ENCODE results near the gene FGF19. TPM values are rescaled to one million over a fixed set of nuclear protein-coding genes. Genes with fewer than 3 reads are reported as not detected.
"Not testable (repeated sequence)": the region's sequence is repeated elsewhere in the genome, so short reads cannot be mapped to it uniquely, and the experiment has no call there.

The FGF19 gene
- total RNA-seq, 2 experiments from 2014 or later, result not detected

GRCh38 chr11:69700278-69701140 lies 3.3 kb downstream of the FGF19 start:
- POLR2A ChIA-PET, result no interaction called here

GRCh38 chr11:69699213-69699612 lies 4.6 kb downstream of the FGF19 start:
- no peak overlapping the region for H3K4me3 Mint-ChIP-seq
- peaks cover 27% of the 10 kb centered on the region for H3K27me3 Mint-ChIP-seq (ENCODE audit: low read depth)
- H3K4me1 Mint-ChIP-seq (ENCODE audit: low read depth), result peaks cover 1% of the 10 kb centered on the region
- DNase-seq (no peak), ATAC-seq (no peak)
- no peaks in the 10 kb centered on the region for H3K9me3 Mint-ChIP-seq (ENCODE audit: insufficient read depth)
- no peak overlapping the region for H3K27ac Mint-ChIP-seq
- ChIA-PET CTCF (no interaction called here), POLR2A (no interaction called here)
- no peaks in the 10 kb centered on the region for H3K36me3 Mint-ChIP-seq (ENCODE audit: low read depth)

More at GRCh38 chr11:69700278-69701140, 3.3 kb downstream of the FGF19 start:
- no peak for DNase-seq
- Mint-ChIP-seq H3K27me3 (ENCODE audit: low read depth) (peaks cover 38% of the 10 kb centered on the region), H3K4me3 (no peak overlapping the region), H3K4me1 (ENCODE audit: low read depth) (peaks cover 1% of the 10 kb centered on the region), H3K36me3 (ENCODE audit: low read depth) (no peaks in the 10 kb centered on the region), H3K9me3 (ENCODE audit: insufficient read depth) (no peaks in the 10 kb centered on the region), H3K27ac (no peak overlapping the region)
- CTCF ChIA-PET, result no interaction called here
- ATAC-seq, result no peak

DNA sequence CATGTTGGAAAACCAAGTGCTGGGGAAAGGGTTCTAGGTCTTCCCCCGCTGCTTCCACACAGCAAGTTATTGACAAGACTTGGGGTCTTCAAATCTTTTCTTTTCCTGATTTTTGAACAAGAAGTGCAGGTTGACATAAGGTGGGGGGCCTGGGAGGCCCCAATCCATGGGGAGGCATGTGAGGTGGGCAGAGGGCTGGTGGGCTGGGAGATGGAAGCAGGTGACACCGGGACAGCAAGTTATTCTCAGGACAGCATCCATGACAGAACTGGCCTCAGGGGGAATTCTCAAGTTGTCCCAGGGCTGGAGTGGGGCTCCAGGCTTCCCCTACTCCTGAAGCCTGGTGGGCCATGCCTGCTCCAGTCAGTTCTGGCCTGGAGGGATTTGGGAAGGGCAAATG lies 5.5 kb downstream of the FGF19 start:
- POLR2A ChIA-PET, result no interaction called here
- H3K36me3 Mint-ChIP-seq (ENCODE audit: low read depth), result no peaks in the 10 kb centered on the region
- no peak overlapping the region for H3K4me3 Mint-ChIP-seq
- H3K4me1 Mint-ChIP-seq (ENCODE audit: low read depth), result peaks cover 1% of the 10 kb centered on the region
- no peak for ATAC-seq
- no peak overlapping the region for H3K27ac Mint-ChIP-seq
- CTCF ChIA-PET, result no interaction called here
- peaks cover 27% of the 10 kb centered on the region for H3K27me3 Mint-ChIP-seq (ENCODE audit: low read depth)
- DNase-seq, result no peak
- H3K9me3 Mint-ChIP-seq (ENCODE audit: insufficient read depth), result no peaks in the 10 kb centered on the region

DNA sequence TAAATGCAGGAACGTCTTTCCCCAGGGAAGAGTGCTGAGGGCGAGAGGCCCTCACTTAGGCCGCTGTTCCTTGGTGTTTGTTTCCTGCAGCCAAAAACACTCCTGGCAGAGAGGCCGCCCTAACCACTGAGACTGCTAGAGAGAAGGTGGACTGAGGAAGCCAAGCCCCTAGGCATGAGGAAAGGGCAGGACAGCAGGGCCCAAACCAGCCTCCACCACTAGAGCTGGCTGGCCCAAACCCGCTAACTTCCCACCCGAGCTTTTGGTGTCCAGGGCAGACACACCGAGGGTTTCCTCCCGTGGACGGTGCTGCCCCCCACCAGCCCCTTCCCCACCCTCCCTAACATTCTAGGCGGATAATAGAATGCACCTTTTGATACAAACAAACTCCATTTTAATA lies 6.0 kb downstream of the FGF19 start:
- peaks cover 24% of the 10 kb centered on the region for H3K27me3 Mint-ChIP-seq (ENCODE audit: low read depth)
- DNase-seq, result no peak

GRCh38 chr11:69697469-69697843 lies 6.4 kb downstream of the FGF19 start:
- CTCF ChIA-PET, result no interaction called here
- Mint-ChIP-seq H3K27ac (no peak overlapping the region), H3K27me3 (ENCODE audit: low read depth) (peaks cover 22% of the 10 kb centered on the region), H3K4me3 (no peak overlapping the region), H3K9me3 (ENCODE audit: insufficient read depth) (no peaks in the 10 kb centered on the region), H3K4me1 (ENCODE audit: low read depth) (no peaks in the 10 kb centered on the region), H3K36me3 (ENCODE audit: low read depth) (no peaks in the 10 kb centered on the region)
- POLR2A ChIA-PET, result no interaction called here
- ATAC-seq (no peak), DNase-seq (no peak)

More for the DNA sequence above, 6.0 kb downstream of the FGF19 start:
- Mint-ChIP-seq H3K36me3 (ENCODE audit: low read depth) (no peaks in the 10 kb centered on the region), H3K4me3 (no peak overlapping the region), H3K9me3 (ENCODE audit: insufficient read depth) (no peaks in the 10 kb centered on the region), H3K27ac (no peak overlapping the region), H3K4me1 (ENCODE audit: low read depth) (peaks cover 1% of the 10 kb centered on the region)
- POLR2A ChIA-PET, result no interaction called here
- no peak for ATAC-seq
- CTCF ChIA-PET, result no interaction called here

DNA sequence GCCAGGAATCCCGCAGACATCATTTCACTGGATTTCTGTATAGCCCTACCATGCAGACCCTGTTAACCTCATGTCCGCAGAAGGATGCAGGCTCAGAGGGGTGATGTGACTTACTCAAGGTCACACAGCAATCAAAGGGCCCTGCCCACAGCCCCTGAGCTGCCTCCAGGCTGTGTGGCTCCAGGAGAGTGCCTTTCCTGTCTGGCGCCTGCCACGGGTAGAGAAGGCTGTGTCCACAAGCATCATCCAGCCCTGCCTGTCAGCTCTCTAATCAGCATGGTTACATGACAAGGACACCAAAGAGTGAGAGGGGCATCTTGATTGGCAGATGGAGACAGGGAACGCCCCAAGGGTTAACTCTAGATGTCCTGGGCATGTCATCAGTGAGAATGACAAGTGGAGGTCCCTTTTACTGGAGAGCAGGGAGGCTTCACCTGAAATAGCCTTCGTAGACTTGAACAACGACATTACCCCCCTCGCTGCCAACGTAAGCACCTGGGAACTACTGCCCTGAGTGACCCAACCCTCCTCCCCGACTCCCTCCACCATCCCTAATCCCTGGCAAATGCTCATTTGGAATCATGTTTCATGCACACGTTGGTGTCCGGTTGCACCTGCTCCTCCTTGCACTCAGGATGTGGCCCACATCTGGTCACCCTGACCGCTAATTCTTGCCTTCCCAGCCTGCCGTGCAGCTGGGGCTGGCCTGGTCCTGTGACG lies 6.9 kb downstream of the FGF19 start:
- CTCF ChIA-PET, result no interaction called here
- no peak for ATAC-seq
- POLR2A ChIA-PET, result interaction anchor here (0.6 kb wide), 1 partner anchor 193 kb away, joined by 6 read pairs; no protein-coding TSS in a partner anchor
- no peak for DNase-seq
- Mint-ChIP-seq H3K27ac (no peak overlapping the region), H3K4me3 (no peak overlapping the region), H3K27me3 (ENCODE audit: low read depth) (peaks cover 24% of the 10 kb centered on the region), H3K4me1 (ENCODE audit: low read depth) (no peaks in the 10 kb centered on the region), H3K9me3 (ENCODE audit: insufficient read depth) (no peaks in the 10 kb centered on the region), H3K36me3 (ENCODE audit: low read depth) (no peaks in the 10 kb centered on the region)

DNA sequence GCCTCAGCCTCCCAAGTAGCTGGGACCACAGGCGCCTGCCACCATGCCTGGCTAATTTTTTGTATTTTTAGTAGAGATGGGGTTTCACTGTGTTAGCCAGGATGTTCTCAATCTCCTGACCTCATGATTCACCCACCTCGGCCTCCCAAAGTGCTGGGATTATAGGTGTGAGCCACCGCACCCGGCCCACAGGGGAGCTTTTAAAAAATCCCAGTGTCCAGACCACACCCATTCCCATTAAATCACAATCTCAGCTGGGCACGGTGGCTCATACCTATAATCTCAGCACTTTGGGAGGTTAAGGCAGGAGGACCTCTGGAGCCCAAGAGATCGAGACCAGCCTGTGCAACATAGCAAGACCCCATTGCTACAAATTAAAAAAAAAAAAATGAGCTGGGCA lies 7.8 kb downstream of the FGF19 start:
- H3K27ac Mint-ChIP-seq; POLR2A ChIA-PET; DNase-seq; H3K4me1 Mint-ChIP-seq (ENCODE audit: low read depth); H3K4me3 Mint-ChIP-seq; CTCF ChIA-PET; ATAC-seq; H3K36me3 Mint-ChIP-seq (ENCODE audit: low read depth); H3K9me3 Mint-ChIP-seq (ENCODE audit: insufficient read depth): not testable (repeated sequence)
- peaks cover 23% of the 10 kb centered on the region for H3K27me3 Mint-ChIP-seq (ENCODE audit: low read depth)

- DNase-seq (no peak), ATAC-seq (no peak)
- Mint-ChIP-seq H3K4me1 (ENCODE audit: low read depth) (no peaks in the 10 kb centered on the region), H3K9me3 (ENCODE audit: insufficient read depth) (no peaks in the 10 kb centered on the region), H3K27me3 (ENCODE audit: low read depth) (peaks cover 22% of the 10 kb centered on the region), H3K4me3 (no peak overlapping the region), H3K27ac (no peak overlapping the region), H3K36me3 (ENCODE audit: low read depth) (no peaks in the 10 kb centered on the region)
- CTCF ChIA-PET, result no interaction called here
- POLR2A ChIA-PET, result no interaction called here
These were observed 8.2 kb downstream of the FGF19 start for GRCh38 chr11:69695581-69695980.

DNA sequence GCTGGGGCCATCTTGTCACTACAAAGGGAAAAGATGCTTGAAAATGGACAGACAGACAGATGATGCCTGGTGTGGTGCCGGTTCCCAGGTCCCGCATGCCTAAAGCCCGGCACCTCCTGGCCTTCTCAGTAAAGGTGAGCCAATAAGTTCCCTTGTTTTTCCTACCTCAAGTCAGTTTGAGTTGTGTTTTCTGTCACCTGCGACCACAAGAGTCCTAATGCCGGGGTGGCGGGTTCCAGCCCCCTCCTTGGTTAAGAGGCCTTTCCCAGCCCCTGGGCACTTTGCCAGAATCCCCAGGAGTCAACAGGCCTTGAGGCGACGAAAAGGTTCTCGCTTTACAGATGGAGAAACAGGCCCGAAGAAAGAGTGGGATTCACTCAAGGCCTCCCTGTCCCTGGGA lies 9.0 kb downstream of the FGF19 start:
- ChIA-PET CTCF (no interaction called here), POLR2A (no interaction called here)
- no peak overlapping the region for H3K4me3 Mint-ChIP-seq
- peaks cover 19% of the 10 kb centered on the region for H3K27me3 Mint-ChIP-seq (ENCODE audit: low read depth)
- no peaks in the 10 kb centered on the region for H3K36me3 Mint-ChIP-seq (ENCODE audit: low read depth)
- no peaks in the 10 kb centered on the region for H3K4me1 Mint-ChIP-seq (ENCODE audit: low read depth)
- H3K9me3 Mint-ChIP-seq (ENCODE audit: insufficient read depth), result no peaks in the 10 kb centered on the region
- no peak for DNase-seq
- no peak for ATAC-seq
- no peak overlapping the region for H3K27ac Mint-ChIP-seq

DNA sequence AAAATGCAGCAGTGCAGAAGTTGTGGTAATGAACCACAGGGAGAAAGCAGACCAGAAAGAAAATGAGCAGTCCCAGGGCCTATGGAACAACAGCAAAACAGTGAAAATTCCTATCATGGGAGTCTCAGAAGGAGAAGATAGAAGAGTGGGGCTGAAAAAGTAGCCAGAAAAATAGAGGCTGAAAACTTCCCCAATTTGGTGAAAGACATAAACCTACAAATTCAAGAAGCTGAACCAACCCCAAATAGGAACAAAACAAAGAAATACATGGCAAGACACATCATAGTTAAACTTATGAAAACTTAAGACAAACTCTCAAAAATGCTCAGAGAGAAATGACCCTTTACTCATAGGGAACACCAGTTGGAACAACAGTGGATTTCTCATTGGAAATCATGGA lies 11.4 kb downstream of the FGF19 start:
- ATAC-seq (no peak), DNase-seq (no peak)
- peaks cover 3% of the 10 kb centered on the region for H3K4me1 Mint-ChIP-seq (ENCODE audit: low read depth)
- no peak overlapping the region for H3K4me3 Mint-ChIP-seq
- H3K9me3 Mint-ChIP-seq (ENCODE audit: insufficient read depth), result no peaks in the 10 kb centered on the region
- H3K27ac Mint-ChIP-seq, result no peak overlapping the region
- H3K36me3 Mint-ChIP-seq (ENCODE audit: low read depth), result no peaks in the 10 kb centered on the region
- ChIA-PET POLR2A (no interaction called here), CTCF (no interaction called here)
- peaks cover 23% of the 10 kb centered on the region for H3K27me3 Mint-ChIP-seq (ENCODE audit: low read depth)

DNA sequence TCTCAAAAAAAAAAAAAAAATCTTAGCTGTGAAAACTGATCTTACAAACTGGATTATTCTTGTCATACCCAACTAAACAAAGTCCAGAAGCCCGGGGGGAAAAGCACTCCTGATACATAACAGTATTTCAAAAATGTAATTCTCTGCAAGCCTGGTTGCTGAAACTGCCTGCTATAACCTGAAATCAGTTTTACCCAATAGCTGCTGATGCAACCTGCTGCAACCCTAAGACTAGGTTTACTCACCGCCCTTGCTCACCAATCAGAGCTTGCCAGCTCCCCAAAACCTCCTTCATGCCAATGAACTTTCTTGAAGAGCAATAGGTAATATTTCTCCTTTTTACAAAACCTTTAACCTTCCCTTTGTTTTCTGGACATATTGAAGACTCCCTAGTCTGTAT lies 12.4 kb downstream of the FGF19 start:
- CTCF ChIA-PET, result no interaction called here
- Mint-ChIP-seq H3K4me1 (ENCODE audit: low read depth) (peaks cover 3% of the 10 kb centered on the region), H3K9me3 (ENCODE audit: insufficient read depth) (no peaks in the 10 kb centered on the region), H3K4me3 (no peak overlapping the region), H3K27ac (no peak overlapping the region), H3K36me3 (ENCODE audit: low read depth) (no peaks in the 10 kb centered on the region), H3K27me3 (ENCODE audit: low read depth) (peaks cover 23% of the 10 kb centered on the region)
- ATAC-seq (no peak), DNase-seq (no peak)
- POLR2A ChIA-PET, result no interaction called here

- peaks cover 25% of the 10 kb centered on the region for H3K27me3 Mint-ChIP-seq (ENCODE audit: low read depth)
- H3K36me3 Mint-ChIP-seq (ENCODE audit: low read depth), result no peaks in the 10 kb centered on the region
- ATAC-seq (no peak), DNase-seq (no peak)
- H3K4me1 Mint-ChIP-seq (ENCODE audit: low read depth), result peaks cover 9% of the 10 kb centered on the region
- H3K4me3 Mint-ChIP-seq, result no peak overlapping the region
- no peaks in the 10 kb centered on the region for H3K9me3 Mint-ChIP-seq (ENCODE audit: insufficient read depth)
- no peak overlapping the region for H3K27ac Mint-ChIP-seq
- ChIA-PET CTCF (no interaction called here), POLR2A (no interaction called here)
These were observed 14.1 kb downstream of the FGF19 start for GRCh38 chr11:69689484-69690319.
